Measurements from ENCODE around the gene GTF3C2. TPM values are rescaled to one million over a fixed set of nuclear protein-coding genes. Genes with fewer than 3 reads are reported as not detected.

Gene GTF3C2
- total and polyA plus RNA-seq, 9 of the 15 experiments (the other 6 are each of a cell fraction or from before 2014, with no cell fraction given), result 35.5 to 96.8 (median 53.0) TPM

- 92% methylated on average over 16 of the region's 16 CpGs for WGBS (ENCODE audit: insufficient coverage, low coverage, missing lambda C conversion rate)
- H3K9me1 ChIP-seq (ENCODE audit: control insufficient read depth, insufficient read depth, low read length), result no peaks in the 10 kb centered on the region
- in situ Hi-C loops (cut with MboI), result no loop called here
- CTCF ChIA-PET (ENCODE audit: low intra/inter-chr PET ratio), result no interaction called here
- H3K4me2 ChIP-seq (ENCODE audit: insufficient read depth, low read length), result no peak overlapping the region
- BruUV-seq (replicated peaks), result no TSS peak
- peaks cover 77% of the 10 kb centered on the region for H3K36me3 ChIP-seq (ENCODE audit: control insufficient read depth, insufficient read depth, low read length)
- FAIRE-seq, result no peak
- no peak overlapping the region for H3K4me3 ChIP-seq
- no peaks in the 10 kb centered on the region for H3K27me3 ChIP-seq (ENCODE audit: control insufficient read depth in 2 of 2, insufficient read depth in 2 of 2, low read length in 2 of 2)
- H3K79me2 ChIP-seq (ENCODE audit: control insufficient read depth, insufficient read depth, low read length), result peaks cover 38% of the 10 kb centered on the region
- intact Hi-C loops (cut with micrococcal nuclease), result no loop called here
- POLR2A ChIA-PET, result interaction anchor here (0.7 kb wide), 2 partner anchors 15 to 185 kb away, joined by 3 read pairs; no protein-coding TSS in a partner anchor
- H4K20me1 ChIP-seq (replicated peaks; ENCODE audit: control insufficient read depth, insufficient read depth, low read length), result no peaks in the 10 kb centered on the region
- ATAC-seq, result no peak
- H2AFZ ChIP-seq (ENCODE audit: low read depth, low read length), result no peak overlapping the region
- no peaks in the 10 kb centered on the region for H3K9me3 ChIP-seq (replicated peaks; ENCODE audit: control insufficient read depth, insufficient read depth, low read depth, low read length)
- no peak for DNase-seq (ENCODE audit: extremely low read depth in 1 of 4, low spot score in 3 of 4)
- TF ChIP-seq, protein P1, sequence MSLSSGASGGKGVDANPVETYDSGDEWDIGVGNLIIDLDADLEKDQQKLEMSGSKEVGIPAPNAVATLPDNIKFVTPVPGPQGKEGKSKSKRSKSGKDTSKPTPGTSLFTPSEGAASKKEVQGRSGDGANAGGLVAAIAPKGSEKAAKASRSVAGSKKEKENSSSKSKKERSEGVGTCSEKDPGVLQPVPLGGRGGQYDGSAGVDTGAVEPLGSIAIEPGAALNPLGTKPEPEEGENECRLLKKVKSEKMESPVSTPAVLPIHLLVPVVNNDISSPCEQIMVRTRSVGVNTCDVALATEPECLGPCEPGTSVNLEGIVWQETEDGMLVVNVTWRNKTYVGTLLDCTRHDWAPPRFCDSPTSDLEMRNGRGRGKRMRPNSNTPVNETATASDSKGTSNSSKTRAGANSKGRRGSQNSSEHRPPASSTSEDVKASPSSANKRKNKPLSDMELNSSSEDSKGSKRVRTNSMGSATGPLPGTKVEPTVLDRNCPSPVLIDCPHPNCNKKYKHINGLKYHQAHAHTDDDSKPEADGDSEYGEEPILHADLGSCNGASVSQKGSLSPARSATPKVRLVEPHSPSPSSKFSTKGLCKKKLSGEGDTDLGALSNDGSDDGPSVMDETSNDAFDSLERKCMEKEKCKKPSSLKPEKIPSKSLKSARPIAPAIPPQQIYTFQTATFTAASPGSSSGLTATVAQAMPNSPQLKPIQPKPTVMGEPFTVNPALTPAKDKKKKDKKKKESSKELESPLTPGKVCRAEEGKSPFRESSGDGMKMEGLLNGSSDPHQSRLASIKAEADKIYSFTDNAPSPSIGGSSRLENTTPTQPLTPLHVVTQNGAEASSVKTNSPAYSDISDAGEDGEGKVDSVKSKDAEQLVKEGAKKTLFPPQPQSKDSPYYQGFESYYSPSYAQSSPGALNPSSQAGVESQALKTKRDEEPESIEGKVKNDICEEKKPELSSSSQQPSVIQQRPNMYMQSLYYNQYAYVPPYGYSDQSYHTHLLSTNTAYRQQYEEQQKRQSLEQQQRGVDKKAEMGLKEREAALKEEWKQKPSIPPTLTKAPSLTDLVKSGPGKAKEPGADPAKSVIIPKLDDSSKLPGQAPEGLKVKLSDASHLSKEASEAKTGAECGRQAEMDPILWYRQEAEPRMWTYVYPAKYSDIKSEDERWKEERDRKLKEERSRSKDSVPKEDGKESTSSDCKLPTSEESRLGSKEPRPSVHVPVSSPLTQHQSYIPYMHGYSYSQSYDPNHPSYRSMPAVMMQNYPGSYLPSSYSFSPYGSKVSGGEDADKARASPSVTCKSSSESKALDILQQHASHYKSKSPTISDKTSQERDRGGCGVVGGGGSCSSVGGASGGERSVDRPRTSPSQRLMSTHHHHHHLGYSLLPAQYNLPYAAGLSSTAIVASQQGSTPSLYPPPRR (CRISPR knock-in tag; IDR thresholded peaks at IDR 0.05; ENCODE audit: borderline replicate concordance), result no peak
- TF ChIP-seq RBFOX2 (IDR thresholded peaks at IDR 0.05; ENCODE audit: low read depth, low read length), result 0 out of 2 replicates have a peak, but pooled peaks have one; percentile 35
- no peak overlapping the region; the same call in 2 of the 3 replicates for H3K27ac ChIP-seq (ENCODE audit: extremely low read depth, low read depth, low read length)
- 0 out of 4 replicates have a peak overlapping the region, but pooled peaks of 1 of the 2 experiments have one; percentile 40 for H3K9ac ChIP-seq (ENCODE audit: insufficient read depth in 1 of 2, low read depth in 2 of 2, low read length in 2 of 2)
- peaks cover 15 to 43% of the 10 kb centered on the region in 2 experiments for H3K4me1 ChIP-seq (replicated peaks in 1 of 2; ENCODE audit: control insufficient read depth in 2 of 2, insufficient read depth in 2 of 2, low read length in 2 of 2)
Measured at GRCh38 chr2:27376151-27376865, 19.7 kb upstream of the GTF3C2 start.
